22Rv1 (cell line): ENCODE results near the gene SAC3D1.

ENCODE experiments used
- ZFX ChIP-seq: fragments of 450-650 bp; IDR thresholded peaks from 2 replicates; pipeline ENCODE4 v1.6.1; 2017; ENCODE audit warnings: antibody characterized with exemption, borderline replicate concordance
- TF ChIP-seq, protein P1 (sequence below): fragments of 450-650 bp; IDR thresholded peaks from 2 replicates; pipeline ENCODE4 v1.5.1; 2017; ENCODE audit warnings: mild to moderate bottlenecking

DNA sequence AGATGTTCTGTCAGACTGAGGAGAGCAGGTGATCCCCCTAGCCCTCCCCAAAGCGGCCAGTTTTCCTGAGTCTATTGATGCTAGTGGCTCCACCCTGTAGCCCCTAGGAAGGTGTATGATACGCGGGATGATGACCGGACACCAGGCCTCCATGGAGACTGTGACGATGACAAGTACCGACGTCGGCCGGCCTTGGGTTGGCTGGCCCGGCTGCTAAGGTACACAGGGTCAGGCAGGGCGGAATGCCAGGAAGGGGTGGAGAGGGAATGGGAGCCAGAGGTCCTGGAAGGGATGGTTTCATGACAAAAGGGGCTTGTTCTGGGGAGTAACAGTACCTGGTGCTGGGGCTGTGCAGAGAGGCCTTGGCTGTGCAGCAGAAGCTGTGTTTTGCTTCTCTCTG is 46.2 kb downstream of the SAC3D1 start:
- TF ChIP-seq, protein P1, sequence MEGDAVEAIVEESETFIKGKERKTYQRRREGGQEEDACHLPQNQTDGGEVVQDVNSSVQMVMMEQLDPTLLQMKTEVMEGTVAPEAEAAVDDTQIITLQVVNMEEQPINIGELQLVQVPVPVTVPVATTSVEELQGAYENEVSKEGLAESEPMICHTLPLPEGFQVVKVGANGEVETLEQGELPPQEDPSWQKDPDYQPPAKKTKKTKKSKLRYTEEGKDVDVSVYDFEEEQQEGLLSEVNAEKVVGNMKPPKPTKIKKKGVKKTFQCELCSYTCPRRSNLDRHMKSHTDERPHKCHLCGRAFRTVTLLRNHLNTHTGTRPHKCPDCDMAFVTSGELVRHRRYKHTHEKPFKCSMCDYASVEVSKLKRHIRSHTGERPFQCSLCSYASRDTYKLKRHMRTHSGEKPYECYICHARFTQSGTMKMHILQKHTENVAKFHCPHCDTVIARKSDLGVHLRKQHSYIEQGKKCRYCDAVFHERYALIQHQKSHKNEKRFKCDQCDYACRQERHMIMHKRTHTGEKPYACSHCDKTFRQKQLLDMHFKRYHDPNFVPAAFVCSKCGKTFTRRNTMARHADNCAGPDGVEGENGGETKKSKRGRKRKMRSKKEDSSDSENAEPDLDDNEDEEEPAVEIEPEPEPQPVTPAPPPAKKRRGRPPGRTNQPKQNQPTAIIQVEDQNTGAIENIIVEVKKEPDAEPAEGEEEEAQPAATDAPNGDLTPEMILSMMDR, result no peak
- no peak for TF ChIP-seq ZFX
